Gastroesophageal sphincter (tissue), 3 donors: ENCODE data around the gene CNTNAP5.

Experiments used
- EP300 ChIP-seq: sonication (generic); formaldehyde crosslinking; IDR thresholded peaks from one replicate; pipeline ENCODE4 v1.6.1; 2017; ENCODE audit warnings: antibody characterized with exemption, mild to moderate bottlenecking
- POLR2AphosphoS5 ChIP-seq: sonication (generic); formaldehyde crosslinking; IDR thresholded peaks from one replicate; pipeline ENCODE4 v1.6.1; 2017; ENCODE audit warnings: antibody characterized with exemption
- TF ChIP-seq, protein P1 (sequence below), 4 experiments: fragments of 200-600 bp in 2 of 4; fragments of 450-650 bp in 2 of 4; sonication (generic) in 1 of 4; IDR thresholded peaks; one replicate each; pipeline ENCODE4 v1.5.1; 2017 to 2019; ENCODE audit warnings: antibody characterized with exemption in 4 of 4, mild to moderate bottlenecking in 2 of 4, moderate library complexity in 2 of 4

DNA sequence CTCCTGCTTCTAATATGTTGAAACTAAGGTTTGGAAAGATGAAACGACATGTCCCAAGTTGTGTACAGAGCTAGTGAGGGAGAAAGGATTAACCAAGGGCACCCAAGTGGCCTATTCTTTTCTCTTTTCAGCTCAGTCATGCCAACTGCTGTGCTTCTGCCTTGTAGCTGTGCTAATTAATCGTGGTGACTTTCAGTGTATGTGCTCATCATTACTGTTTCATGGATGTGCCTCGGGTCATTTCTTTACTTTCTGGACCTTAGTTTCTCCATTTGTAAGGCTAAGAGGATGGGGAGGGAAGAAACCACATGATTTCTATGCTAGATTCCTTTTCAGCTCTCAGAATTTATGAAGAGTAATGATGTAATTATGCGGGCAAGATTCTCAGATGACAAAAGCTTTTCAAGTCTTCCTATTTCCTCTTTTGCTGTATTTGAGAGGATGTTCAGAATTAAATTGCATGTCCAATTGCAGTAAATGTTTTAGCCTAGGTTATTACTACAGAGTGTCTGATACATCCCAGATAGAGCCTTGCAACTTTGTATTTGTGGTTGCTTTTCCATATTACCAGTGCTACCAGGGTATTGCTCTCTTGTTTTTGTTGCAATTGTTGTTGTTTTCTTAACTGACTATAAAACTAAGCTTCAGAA is 621.2 kb downstream of the CNTNAP5 start:
- TF ChIP-seq, protein P1, sequence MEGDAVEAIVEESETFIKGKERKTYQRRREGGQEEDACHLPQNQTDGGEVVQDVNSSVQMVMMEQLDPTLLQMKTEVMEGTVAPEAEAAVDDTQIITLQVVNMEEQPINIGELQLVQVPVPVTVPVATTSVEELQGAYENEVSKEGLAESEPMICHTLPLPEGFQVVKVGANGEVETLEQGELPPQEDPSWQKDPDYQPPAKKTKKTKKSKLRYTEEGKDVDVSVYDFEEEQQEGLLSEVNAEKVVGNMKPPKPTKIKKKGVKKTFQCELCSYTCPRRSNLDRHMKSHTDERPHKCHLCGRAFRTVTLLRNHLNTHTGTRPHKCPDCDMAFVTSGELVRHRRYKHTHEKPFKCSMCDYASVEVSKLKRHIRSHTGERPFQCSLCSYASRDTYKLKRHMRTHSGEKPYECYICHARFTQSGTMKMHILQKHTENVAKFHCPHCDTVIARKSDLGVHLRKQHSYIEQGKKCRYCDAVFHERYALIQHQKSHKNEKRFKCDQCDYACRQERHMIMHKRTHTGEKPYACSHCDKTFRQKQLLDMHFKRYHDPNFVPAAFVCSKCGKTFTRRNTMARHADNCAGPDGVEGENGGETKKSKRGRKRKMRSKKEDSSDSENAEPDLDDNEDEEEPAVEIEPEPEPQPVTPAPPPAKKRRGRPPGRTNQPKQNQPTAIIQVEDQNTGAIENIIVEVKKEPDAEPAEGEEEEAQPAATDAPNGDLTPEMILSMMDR (IDR thresholded peaks at IDR 0.05): no peak
- TF ChIP-seq POLR2AphosphoS5: no peak
- no peak for TF ChIP-seq EP300
